CD1c-positive myeloid dendritic cell (primary cell): ENCODE measurements around the gene SARS1.

Source experiments
- DNase-seq: peaks from one replicate; pipeline ENCODE4 v3.0.0-alpha.2; 2016; ENCODE audit errors: extremely low spot score

Gene SARS1

DNA sequence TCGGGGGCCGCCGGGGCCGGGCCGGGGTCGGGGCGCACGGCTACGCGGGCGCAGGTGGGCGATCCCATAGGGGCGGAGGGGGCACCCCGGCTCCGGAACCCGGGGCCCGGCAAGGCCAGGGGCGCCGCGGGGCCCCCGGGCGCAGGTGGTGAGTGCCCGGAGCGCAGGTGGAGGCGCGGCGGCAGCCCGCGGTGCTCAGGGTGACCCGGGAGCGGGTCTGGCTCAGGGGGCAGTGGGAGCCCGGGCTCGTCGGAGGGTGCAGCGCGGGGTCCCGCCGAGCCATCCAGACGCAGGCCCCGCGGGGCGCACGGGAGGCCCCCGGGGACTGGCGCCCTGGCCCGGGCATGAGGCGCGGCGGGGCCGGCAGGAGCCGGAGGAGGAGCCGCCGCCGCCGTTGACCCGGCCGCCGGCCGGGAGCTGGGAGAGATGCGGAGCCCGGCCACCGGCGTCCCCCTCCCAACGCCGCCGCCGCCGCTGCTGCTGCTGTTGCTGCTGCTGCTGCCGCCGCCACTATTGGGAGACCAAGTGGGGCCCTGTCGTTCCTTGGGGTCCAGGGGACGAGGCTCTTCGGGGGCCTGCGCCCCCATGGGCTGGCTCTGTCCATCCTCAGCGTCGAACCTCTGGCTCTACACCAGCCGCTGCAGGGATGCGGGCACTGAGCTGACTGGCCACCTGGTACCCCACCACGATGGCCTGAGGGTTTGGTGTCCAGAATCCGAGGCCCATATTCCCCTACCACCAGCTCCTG, 36.1 kb downstream of the SARS1 start:
- no peak for DNase-seq

DNA sequence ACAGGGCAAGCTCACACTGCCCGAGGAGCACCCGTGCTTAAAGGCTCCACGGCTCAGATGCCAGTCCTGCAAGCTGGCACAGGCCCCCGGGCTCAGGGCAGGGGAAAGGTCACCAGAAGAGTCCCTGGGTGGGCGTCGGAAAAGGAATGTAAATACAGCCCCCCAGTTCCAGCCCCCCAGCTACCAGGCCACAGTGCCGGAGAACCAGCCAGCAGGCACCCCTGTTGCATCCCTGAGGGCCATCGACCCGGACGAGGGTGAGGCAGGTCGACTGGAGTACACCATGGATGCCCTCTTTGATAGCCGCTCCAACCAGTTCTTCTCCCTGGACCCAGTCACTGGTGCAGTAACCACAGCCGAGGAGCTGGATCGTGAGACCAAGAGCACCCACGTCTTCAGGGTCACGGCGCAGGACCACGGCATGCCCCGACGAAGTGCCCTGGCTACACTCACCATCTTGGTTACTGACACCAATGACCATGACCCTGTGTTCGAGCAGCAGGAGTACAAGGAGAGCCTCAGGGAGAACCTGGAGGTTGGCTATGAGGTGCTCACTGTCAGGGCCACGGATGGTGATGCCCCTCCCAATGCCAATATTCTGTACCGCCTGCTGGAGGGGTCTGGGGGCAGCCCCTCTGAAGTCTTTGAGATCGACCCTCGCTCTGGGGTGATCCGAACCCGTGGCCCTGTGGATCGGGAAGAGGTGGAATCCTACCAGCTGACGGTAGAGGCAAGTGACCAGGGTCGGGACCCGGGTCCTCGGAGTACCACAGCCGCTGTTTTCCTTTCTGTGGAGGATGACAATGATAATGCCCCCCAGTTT, 36.9 kb downstream of the SARS1 start:
- no peak for DNase-seq

DNA sequence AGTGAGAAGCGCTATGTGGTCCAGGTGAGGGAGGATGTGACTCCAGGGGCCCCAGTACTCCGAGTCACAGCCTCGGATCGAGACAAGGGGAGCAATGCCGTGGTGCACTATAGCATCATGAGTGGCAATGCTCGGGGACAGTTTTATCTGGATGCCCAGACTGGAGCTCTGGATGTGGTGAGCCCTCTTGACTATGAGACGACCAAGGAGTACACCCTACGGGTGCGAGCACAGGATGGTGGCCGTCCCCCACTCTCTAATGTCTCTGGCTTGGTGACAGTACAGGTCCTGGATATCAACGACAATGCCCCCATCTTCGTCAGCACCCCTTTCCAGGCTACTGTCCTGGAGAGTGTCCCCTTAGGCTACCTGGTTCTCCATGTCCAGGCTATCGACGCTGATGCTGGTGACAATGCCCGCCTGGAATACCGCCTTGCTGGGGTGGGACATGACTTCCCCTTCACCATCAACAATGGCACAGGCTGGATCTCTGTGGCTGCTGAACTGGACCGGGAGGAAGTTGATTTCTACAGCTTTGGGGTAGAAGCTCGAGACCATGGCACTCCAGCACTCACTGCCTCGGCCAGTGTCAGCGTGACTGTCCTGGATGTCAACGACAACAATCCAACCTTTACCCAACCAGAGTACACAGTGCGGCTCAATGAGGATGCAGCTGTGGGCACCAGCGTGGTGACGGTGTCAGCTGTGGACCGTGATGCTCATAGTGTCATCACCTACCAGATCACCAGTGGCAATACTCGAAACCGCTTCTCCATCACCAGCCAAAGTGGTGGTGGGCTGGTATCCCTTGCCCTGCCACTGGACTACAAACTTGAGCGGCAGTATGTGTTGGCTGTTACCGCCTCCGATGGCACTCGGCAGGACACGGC, 37.8 kb downstream of the SARS1 start:
- DNase-seq = no peak

- no peak for DNase-seq
Measured at GRCh38 chr1:109252167-109252892, 38.6 kb downstream of the SARS1 start.

DNA sequence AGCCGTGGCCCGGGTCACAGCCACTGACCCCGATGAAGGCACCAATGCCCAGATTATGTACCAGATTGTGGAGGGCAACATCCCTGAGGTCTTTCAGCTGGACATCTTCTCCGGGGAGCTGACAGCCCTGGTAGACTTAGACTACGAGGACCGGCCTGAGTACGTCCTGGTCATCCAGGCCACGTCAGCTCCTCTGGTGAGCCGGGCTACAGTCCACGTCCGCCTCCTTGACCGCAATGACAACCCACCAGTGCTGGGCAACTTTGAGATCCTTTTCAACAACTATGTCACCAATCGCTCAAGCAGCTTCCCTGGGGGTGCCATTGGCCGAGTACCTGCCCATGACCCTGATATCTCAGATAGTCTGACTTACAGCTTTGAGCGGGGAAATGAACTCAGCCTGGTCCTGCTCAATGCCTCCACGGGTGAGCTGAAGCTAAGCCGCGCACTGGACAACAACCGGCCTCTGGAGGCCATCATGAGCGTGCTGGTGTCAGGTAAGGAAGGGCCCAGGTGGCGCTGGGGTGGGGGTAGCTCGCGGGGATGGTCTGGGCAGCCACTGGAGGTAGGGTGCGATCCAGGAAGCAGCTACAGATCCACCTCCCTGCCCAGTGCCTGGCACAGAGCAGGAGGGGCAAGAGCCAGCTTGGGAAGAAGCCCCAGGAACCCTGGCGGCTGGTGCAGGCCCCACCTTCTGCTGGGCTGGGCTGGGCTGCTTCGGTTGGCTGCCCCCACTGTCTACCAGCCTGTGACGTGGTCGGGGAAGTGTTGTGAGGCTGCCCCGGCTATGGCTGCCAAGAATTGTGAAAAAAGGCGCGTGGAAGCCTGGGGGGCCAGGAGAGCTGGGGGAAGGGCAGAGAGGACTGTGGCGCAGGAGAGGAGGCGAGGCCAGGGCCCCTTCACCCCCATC, 39.4 kb downstream of the SARS1 start:
- DNase-seq = no peak

GRCh38 chr1:109253803-109254620, 40.3 kb downstream of the SARS1 start:
- no peak for DNase-seq

GRCh38 chr1:109254621-109255096, 40.9 kb downstream of the SARS1 start:
- no peak for DNase-seq

DNA sequence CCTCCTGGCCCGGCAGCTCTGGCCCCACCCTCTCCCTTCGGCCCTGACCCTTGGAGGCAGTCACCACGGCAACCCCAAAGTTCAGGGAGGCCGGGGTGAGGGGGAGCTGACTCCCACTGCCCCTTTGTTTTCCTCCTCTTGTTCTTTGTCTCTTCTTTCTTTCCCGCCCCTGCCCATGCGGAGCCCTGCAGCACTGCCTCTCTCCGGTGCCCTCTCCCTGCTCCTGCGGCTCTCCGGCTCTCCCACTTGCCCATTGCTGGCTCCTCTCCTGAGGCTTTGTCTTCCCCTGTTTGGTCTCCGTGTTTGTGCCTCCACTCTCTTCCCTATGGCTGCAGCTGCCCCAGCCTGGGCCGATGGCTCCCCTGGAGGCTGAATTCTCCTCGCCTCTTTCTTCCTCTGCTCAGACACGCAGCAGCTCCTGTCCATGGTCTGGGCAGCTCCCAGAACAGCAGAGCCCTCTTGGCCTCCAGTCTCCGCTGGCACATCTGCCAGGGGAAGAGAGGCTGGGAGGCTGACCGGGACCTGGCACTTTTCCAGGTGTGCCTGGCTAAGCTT, 41.5 kb downstream of the SARS1 start:
- no peak for DNase-seq

- DNase-seq = no peak
Measured at GRCh38 chr1:109255678-109256077, 42.0 kb downstream of the SARS1 start.

- DNase-seq = no peak
Measured at GRCh38 chr1:109256085-109256484, 42.4 kb downstream of the SARS1 start.

- DNase-seq = no peak
Measured at GRCh38 chr1:109256971-109257681, 43.4 kb downstream of the SARS1 start.

- DNase-seq = no peak
Measured at GRCh38 chr1:109257682-109258421, 44.1 kb downstream of the SARS1 start.

DNA sequence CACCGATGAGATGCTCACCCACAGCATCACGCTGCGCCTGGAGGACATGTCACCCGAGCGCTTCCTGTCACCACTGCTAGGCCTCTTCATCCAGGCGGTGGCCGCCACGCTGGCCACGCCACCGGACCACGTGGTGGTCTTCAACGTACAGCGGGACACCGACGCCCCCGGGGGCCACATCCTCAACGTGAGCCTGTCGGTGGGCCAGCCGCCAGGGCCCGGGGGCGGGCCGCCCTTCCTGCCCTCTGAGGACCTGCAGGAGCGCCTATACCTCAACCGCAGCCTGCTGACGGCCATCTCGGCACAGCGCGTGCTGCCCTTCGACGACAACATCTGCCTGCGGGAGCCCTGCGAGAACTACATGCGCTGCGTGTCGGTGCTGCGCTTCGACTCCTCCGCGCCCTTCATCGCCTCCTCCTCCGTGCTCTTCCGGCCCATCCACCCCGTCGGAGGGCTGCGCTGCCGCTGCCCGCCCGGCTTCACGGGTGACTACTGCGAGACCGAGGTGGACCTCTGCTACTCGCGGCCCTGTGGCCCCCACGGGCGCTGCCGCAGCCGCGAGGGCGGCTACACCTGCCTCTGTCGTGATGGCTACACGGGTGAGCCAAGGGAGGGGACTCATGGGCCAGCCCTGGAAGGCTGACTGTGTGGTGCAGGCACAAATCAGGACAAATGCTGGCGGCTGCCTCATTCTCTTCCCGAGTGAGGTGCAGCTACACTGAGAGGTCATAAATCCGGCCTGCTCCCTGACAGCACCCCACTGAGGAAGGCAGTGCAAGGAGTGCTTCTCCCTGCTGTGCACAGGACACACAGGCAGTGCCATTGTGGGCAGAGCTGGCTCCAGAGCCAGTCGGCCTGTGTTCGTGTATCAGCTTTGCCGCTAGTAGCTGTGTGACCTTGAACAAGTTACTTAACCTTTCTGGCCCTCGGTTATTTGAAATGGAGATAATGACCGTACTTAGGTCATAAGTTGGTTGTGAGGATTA, 45.1 kb downstream of the SARS1 start:
- no peak for DNase-seq

- DNase-seq = no peak
Measured at GRCh38 chr1:109259674-109260557, 46.2 kb downstream of the SARS1 start.

- no peak for DNase-seq
Measured at GRCh38 chr1:109261006-109261405, 47.3 kb downstream of the SARS1 start.
